T-helper 2 cell (primary cell): ENCODE measurements around the gene FANCI.

Source experiments
- DNase-seq, 5 experiments: peaks; one replicate each; pipeline versions ENCODE4 v3.0.0 to v3.0.0-alpha.2; 2012 to 2022

FANCI gene

GRCh38 chr15:89333959-89334509, 90.3 kb downstream of the FANCI start:
- no peak for DNase-seq

DNA sequence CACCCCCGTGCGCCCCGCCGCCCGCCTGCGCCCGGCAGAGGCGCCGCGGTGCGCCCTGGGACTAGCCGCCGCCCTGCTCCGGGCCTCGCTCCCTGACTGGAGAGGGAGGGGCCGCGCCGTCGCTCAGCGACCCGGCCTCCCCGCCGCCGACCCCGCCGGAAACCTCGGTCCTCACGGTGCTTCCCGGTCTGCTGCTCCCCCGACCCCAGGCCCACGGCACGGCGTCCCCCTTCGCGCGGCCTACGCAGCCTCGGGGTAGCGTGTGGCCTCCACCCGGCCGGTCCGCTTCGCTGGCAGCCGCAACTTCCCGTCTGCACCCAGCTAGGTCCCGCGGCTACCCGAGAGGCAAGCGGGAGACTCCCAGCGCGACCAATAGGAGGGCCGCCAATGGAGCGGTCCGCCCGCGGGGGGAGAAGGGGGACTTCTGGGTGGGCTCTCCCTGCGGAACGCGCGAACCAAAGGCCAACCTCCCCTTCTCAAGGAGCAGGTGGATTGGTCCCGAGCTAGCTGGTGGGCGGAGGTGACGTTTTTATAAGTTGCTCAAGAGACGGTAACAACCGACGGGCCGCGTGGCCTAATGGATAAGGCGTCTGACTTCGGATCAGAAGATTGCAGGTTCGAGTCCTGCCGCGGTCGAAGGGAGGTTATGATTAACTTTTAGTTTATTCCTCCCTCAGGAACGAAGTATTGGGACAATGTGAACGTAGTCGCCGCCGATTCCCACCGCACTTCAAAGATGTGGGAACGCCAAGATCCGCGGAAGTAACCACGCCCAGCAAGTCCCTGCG, 90.9 kb downstream of the FANCI start, which contains the start of gene POLG:
POLG (minus strand) TSS at position 315 of the 788 bp plus-strand sequence. CDS start 1,070 bp downstream, outside the sequence.
- peak; percentile 96 to 99 (median 98) for DNase-seq

- DNase-seq, result peak in 3 of 5 experiments; percentile 31 to 78 (median 38)
Measured at GRCh38 chr15:89335298-89336041, 91.7 kb downstream of the FANCI start.

GRCh38 chr15:89338036-89338435, 94.3 kb downstream of the FANCI start:
- no peak for DNase-seq

DNA sequence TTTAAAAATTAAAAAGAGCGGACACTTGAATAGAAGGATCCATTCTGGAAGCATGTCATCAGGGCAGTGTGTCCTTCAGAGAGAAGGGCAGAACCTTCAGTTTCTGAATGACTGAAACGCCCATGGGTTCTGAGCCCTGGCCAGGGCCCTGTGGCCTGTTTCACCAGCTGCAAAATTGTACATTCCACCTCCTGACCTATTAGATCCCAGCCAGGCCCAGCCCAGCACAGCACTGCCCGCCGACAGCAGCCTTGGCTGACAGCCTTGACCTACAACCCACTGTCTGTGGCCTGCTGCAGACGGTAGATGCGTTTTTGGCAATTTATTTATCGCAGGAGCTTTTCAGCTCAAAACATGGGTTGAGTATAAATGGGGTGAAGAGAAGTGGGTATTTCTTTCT, 96.8 kb downstream of the FANCI start:
- DNase-seq, result no peak

GRCh38 chr15:89341316-89342005, 97.7 kb downstream of the FANCI start:
- no peak for DNase-seq

GRCh38 chr15:89342840-89343239, 99.1 kb downstream of the FANCI start:
- DNase-seq, result no peak

GRCh38 chr15:89345248-89345647, 101.5 kb downstream of the FANCI start:
- no peak for DNase-seq

GRCh38 chr15:89346516-89347231, 102.9 kb downstream of the FANCI start:
- no peak for DNase-seq

- DNase-seq, result no peak
Measured at GRCh38 chr15:89349206-89349558, 105.4 kb downstream of the FANCI start.

DNA sequence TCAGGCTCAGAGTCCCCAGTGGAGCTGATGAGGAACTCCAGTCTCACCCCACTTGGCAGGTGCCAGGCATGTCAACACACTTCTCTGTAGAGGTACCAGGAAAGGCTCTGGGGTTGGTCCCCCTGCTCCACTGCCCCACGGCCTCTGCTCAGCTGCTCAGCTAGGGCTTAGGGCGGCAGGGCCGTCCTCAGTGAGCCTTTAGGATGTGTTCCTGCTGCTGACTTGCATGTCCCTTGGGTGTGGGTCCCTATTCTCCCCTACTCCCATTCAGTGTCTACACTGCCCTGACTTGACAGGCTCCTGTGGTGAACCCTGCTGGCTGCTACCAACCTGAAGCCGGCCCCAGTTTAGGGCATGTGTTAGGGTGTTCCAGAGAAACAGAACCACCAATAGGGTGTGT, 108.7 kb downstream of the FANCI start:
- no peak for DNase-seq

GRCh38 chr15:89353991-89354390, 110.2 kb downstream of the FANCI start:
- no peak for DNase-seq

- DNase-seq, result peak in 1 of 5 experiments; percentile 33
Measured at GRCh38 chr15:89356634-89357298, 113.0 kb downstream of the FANCI start.

DNA sequence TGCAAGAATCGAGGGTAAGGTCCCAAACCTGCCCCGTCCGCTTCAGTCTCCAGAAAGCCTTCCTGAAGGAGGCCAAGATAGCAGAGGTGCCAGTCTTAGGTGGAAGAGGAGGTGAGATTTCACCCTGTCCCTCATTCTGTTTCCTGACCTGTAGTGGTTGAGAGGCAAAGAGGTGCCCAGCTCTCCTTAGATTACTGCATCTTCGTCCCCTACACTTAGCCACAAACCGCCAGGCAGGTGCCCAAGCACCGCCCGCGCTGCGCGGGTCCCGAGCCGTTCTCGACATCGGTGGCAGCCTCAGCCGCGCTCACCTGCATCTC, 114.6 kb downstream of the FANCI start:
- DNase-seq, result no peak

GRCh38 chr15:89358755-89359439, 115.1 kb downstream of the FANCI start:
- peak; percentile 64 to 83 (median 71) for DNase-seq

GRCh38 chr15:89359471-89360293, 115.9 kb downstream of the FANCI start:
- no peak for DNase-seq

DNA sequence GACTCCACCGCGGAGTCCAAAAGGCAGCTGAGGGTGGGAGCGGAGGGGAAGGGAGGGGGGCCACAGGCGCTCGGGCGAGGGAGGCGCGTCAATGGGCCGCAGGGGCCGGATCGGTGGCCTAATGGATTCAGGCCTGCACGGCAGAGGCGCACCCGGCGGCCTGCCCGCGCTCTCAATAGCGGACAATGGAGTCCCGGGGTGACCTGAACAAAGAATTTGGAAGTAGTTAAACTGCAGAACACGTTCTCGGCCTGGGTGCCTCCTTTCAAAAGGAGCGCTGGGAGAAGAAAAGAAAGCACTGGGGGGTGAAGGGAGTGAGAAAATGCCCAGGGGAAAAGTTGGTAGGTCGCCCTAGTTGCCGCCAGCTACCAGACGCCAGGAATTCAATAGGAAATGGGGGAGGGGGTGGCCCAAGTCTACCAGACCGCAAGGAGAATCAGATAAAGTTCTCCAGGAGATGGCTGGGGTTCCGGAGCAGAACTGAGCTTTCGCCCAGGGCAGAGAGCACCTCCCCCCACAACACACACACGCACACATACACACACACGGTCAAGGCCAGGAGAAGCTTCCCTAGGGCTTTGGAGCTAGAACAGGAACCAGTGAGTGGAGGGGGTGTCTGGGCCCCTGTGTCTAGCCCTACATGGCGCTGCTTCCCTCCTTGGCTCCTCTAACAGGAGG, 116.7 kb downstream of the FANCI start:
- no peak for DNase-seq

GRCh38 chr15:89361451-89362202, 117.8 kb downstream of the FANCI start:
- peak; percentile 23 to 57 (median 37) for DNase-seq
